HEK293T (cell line): ENCODE results near the gene GPR158.

Experiments used
- CTCF ChIA-PET: fragments of 350-600 bp; formaldehyde crosslinking; extraction: SDS; loops from one replicate; lab custom pipeline; 2021; ENCODE audit warnings: antibody characterized with exemption, inconsistent platforms; lab: Yijun Ruan, JAX
- POLR2A ChIA-PET: fragments of 350-600 bp; formaldehyde crosslinking; extraction: SDS; loops from one replicate; lab custom pipeline; 2020; ENCODE audit warnings: antibody characterized with exemption, inconsistent platforms; lab: Yijun Ruan, JAX
- DNase-seq: peaks from one replicate; pipeline ENCODE4 v3.0.0; 2012; ENCODE audit warnings: mixed read lengths; ENCODE audit errors: extremely low spot score
- ARNT ChIP-seq: fragments of 450-650 bp; IDR thresholded peaks from 2 replicates; pipeline ENCODE4 v1.6.1; 2017; ENCODE audit warnings: mild to moderate bottlenecking
- BHLHE40 ChIP-seq: fragments of 450-650 bp; IDR thresholded peaks from 2 replicates; pipeline ENCODE4 v1.6.1; 2016; ENCODE audit warnings: mild to moderate bottlenecking, moderate library complexity, borderline replicate concordance
- CTBP1 ChIP-seq: fragments of 450-650 bp; IDR thresholded peaks from 2 replicates; pipeline ENCODE4 v1.6.1; 2016; ENCODE audit warnings: borderline replicate concordance
- ELF4 ChIP-seq: fragments of 450-650 bp; IDR thresholded peaks from 2 replicates; pipeline ENCODE4 v1.6.1; 2017; ENCODE audit warnings: antibody characterized with exemption
- FOXA1 ChIP-seq: fragments of 450-650 bp; IDR thresholded peaks from 2 replicates; pipeline ENCODE4 v1.6.1; 2016; ENCODE audit warnings: mild to moderate bottlenecking
- FOXK2 ChIP-seq: fragments of 450-650 bp; IDR thresholded peaks from 2 replicates; pipeline ENCODE4 v1.6.1; 2016; ENCODE audit warnings: mild to moderate bottlenecking
- FOXM1 ChIP-seq: fragments of 450-650 bp; IDR thresholded peaks from 2 replicates; pipeline ENCODE4 v1.6.1; 2017; ENCODE audit warnings: mild to moderate bottlenecking, borderline replicate concordance
- HDGF ChIP-seq: fragments of 450-650 bp; IDR thresholded peaks from 2 replicates; pipeline ENCODE4 v1.6.1; 2017; ENCODE audit warnings: antibody characterized with exemption, borderline replicate concordance
- L3MBTL2 ChIP-seq: fragments of 450-650 bp; conservative IDR thresholded peaks from 2 replicates; pipeline ENCODE4 v1.6.1; 2016; ENCODE audit warnings: mild to moderate bottlenecking
- LEF1 ChIP-seq: fragments of 450-650 bp; IDR thresholded peaks from 2 replicates; pipeline ENCODE4 v1.6.1; 2017; ENCODE audit warnings: mild to moderate bottlenecking, borderline replicate concordance
- NFRKB ChIP-seq: fragments of 450-650 bp; IDR thresholded peaks from 2 replicates; pipeline ENCODE4 v1.6.1; 2016; ENCODE audit warnings: mild to moderate bottlenecking, moderate library complexity
- SP1 ChIP-seq: fragments of 450-650 bp; IDR thresholded peaks from 2 replicates; pipeline ENCODE4 v1.6.1; 2017
- SUZ12 ChIP-seq: fragments of 450-650 bp; IDR thresholded peaks from 2 replicates; pipeline ENCODE4 v1.6.1; 2016; ENCODE audit warnings: mild to moderate bottlenecking
- TARDBP ChIP-seq: fragments of 450-650 bp; IDR thresholded peaks from 2 replicates; pipeline ENCODE4 v1.6.1; 2016
- ZNF384 ChIP-seq: fragments of 450-650 bp; IDR thresholded peaks from 2 replicates; pipeline ENCODE4 v1.6.1; 2016
- TF ChIP-seq, protein P1 (sequence below): fragments of 450-650 bp; IDR thresholded peaks from 2 replicates; pipeline ENCODE4 v1.6.1; 2016

The GPR158 gene

DNA sequence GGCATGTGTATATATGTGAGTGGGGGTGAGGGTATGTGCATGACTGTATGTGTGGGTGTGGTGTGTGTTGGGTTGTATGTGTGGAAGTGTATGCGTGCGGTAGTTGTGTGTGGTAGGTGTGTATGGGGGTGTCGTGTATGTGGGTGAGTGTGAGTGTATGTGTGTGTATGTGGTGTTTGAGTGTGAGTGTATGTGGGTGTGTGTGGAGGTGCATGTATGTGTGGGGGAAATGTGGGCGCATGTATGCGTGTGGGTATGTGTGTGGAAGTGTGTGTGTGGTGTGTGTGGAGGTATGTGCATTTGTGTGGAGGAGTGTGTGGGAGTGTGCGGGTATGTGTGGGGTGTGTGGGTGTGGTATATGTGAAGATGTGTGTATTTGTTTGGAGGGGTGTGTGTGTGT is 269.5 kb downstream of the GPR158 start:
- ChIA-PET CTCF (interaction anchor here (0.6 kb wide), 1 partner anchor 64 kb away, joined by 4 read pairs; no protein-coding TSS in a partner anchor), POLR2A (no interaction called here)
- DNase-seq, result no peak
- TF ChIP-seq HDGF (no peak), ZNF384 (no peak), LEF1 (no peak), SUZ12 (no peak), NFRKB (no peak), FOXM1 (no peak)

DNA sequence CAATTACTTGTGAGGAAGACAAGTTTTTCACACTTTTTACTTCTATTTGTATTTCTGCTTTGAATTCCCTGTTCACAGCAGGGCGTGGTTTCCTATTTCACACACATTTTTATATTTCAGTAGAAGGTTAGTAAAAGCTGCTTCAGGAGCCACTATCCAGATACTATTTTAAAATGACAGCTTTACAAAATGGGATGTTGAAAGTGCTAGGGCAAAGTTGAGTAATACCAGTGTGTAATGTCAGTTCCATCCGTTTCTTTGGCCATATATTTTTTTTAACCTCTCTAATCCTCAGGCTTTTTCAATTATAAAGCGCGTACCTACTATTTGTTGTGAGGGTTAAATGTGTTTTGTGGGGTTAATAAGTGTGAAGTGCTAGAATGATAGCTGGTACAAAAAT is 276.6 kb downstream of the GPR158 start:
- TF ChIP-seq NFRKB (no peak), SUZ12 (no peak), FOXK2 (no peak), L3MBTL2 (no peak)
- DNase-seq, result no peak
- CTCF ChIA-PET, result interaction anchor here (0.7 kb wide), 1 partner anchor 1896 kb away, joined by 4 read pairs; no protein-coding TSS in a partner anchor
- POLR2A ChIA-PET, result no interaction called here

DNA sequence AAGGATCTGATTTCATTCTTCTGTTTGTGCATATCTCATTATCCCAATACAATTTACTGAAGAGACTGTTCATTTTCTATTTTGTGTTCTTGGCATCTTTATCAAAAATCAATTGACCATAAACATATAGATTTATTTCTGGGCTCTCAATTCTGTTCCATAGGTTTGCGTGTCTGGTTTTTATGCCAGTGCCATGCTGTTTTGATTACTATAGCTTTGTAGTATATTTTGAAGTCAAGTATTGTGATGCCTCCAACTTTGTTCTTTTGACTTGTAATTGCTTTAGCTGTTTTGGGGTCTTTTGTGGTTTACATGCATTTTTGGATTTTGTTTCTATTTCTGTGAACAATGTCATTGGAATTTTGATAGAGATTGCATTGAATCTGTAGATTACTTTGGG is 278.8 kb downstream of the GPR158 start:
- no peak for DNase-seq
- ChIA-PET POLR2A (no interaction called here), CTCF (no interaction called here)
- TF ChIP-seq FOXM1, result no peak
- TF ChIP-seq L3MBTL2, result no peak
- no peak for TF ChIP-seq SUZ12
- TF ChIP-seq SP1, result no peak
- no peak for TF ChIP-seq FOXA1
- no peak for TF ChIP-seq TARDBP
- no peak for TF ChIP-seq FOXK2
- TF ChIP-seq ARNT, result no peak
- TF ChIP-seq NFRKB, result no peak
- TF ChIP-seq CTBP1, result no peak
- no peak for TF ChIP-seq HDGF
- TF ChIP-seq, protein P1, sequence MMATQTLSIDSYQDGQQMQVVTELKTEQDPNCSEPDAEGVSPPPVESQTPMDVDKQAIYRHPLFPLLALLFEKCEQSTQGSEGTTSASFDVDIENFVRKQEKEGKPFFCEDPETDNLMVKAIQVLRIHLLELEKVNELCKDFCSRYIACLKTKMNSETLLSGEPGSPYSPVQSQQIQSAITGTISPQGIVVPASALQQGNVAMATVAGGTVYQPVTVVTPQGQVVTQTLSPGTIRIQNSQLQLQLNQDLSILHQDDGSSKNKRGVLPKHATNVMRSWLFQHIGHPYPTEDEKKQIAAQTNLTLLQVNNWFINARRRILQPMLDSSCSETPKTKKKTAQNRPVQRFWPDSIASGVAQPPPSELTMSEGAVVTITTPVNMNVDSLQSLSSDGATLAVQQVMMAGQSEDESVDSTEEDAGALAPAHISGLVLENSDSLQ, result no peak
- TF ChIP-seq ELF4, result no peak
- no peak for TF ChIP-seq ZNF384
- no peak for TF ChIP-seq LEF1
- TF ChIP-seq BHLHE40, result no peak

DNA sequence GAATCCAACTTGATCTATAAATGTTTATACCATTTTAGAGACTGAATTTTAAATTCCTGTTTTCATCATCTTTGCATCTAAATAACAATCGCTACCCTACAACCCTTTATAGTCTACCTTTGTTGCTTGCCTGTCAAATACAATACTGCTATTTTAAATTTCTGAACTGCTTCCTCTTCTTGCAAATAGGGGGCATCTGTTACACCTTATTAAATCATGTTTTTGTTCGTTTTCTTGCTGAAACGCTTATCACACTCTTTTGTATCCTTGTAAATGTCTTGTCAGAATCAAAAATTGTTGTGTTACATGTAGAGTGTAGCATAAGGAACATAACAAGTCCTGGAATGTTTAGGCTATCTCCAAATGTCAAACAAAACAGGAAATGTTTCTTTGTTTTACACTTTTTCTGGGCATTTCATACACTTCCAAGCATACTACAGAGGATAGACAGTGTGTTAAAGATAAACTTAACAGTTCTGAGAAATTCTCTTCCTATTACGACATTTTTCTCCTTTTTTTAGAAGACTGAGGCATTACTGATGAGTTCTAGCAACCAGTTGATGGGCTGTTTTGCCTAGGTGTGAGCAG is 281.3 kb downstream of the GPR158 start:
- TF ChIP-seq ELF4 (no peak), ZNF384 (no peak), FOXM1 (no peak), FOXK2 (no peak), SP1 (no peak), HDGF (no peak), L3MBTL2 (no peak), LEF1 (no peak), ARNT (no peak), FOXA1 (no peak), NFRKB (no peak), TARDBP (no peak), CTBP1 (no peak), BHLHE40 (no peak), SUZ12 (no peak)
- TF ChIP-seq, protein P1, result no peak
- ChIA-PET POLR2A (no interaction called here), CTCF (no interaction called here)
- DNase-seq, result no peak

DNA sequence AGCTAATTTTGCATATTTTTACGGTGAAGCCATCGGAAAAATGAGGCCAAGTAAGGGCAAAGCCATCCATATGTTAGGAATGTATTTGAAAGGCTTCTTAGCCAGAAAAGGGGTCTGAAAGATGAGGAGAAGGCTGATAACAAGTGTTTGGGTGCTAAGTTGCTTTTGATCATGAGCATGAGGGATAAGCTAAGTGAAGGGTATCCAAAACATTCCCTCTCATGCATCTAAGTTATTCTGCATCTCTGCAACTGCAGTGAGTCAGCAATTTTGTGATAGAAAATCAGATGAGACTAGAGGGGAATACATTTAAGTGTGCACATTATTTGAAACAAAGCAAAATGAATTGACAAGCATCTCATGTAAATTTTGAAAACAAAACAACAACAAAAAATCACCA is 282.8 kb downstream of the GPR158 start:
- ChIA-PET POLR2A (no interaction called here), CTCF (no interaction called here)
- no peak for TF ChIP-seq HDGF
- no peak for TF ChIP-seq ARNT
- DNase-seq, result no peak

DNA sequence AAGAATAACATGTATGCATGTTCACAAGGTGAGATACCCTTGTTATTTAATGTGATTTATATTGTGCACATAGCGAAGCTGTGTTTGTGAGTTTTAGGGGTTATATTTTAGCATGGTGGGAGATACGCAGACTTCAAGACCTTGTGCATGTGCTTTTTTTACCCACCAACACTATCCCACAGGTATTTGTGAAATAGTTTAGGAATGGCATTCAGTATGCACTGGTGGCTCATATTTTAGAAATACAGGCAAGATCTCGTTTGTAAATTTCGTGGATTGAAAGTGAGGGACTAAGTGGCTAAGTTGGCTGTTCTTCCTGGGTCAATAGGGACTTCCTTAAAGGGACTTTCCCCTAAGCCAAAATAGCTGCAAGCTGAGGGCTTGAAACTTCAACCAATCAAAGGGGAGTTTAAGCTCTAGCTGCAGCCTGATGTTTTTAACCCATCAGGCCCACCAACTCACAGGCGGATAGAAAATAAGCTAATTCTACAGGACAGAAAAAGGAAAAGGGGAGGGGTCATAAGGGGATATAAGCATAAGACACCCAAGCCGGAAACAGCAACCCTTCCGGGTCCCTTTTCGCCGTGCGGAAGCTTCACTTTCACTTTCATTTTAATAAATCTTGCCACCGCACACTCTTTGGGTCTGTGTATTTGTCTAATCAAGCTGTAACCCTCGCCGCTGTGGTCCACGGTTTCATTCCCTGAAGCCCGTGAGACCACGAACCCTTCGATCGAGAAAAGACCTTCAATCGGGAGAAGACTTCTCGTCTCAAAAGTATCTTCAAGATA is 291.0 kb downstream of the GPR158 start:
- ChIA-PET CTCF (no interaction called here), POLR2A (no interaction called here)
- no peak for DNase-seq
- TF ChIP-seq FOXM1, result no peak
- no peak for TF ChIP-seq BHLHE40
- TF ChIP-seq, protein P1, result no peak
- no peak for TF ChIP-seq TARDBP
- TF ChIP-seq SUZ12, result no peak
- no peak for TF ChIP-seq CTBP1
- TF ChIP-seq ARNT, result no peak

DNA sequence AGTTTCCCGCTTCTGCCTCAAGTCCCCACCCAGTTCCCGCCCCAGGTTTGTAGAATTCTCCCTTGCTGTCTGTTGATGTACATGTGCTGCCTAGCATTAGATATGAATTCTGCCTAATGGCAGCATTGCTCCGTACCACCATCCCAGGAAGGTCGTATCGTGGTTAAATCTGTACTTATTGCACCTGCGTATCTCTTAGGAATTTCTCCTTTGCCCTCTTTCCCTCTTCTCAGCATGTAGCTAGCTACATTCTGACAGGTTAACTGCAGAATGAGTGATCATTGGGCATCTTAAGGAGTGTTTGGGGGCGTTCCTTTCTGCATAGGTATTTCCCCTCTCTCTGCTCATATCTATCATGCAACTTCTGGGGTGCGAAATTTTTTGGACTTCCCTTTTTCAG is 293.1 kb downstream of the GPR158 start:
- ChIA-PET POLR2A (no interaction called here), CTCF (no interaction called here)
- TF ChIP-seq BHLHE40 (no peak), SUZ12 (no peak), NFRKB (no peak), LEF1 (no peak), SP1 (no peak), CTBP1 (no peak), FOXM1 (no peak), HDGF (no peak), ARNT (no peak), L3MBTL2 (no peak), TARDBP (no peak), FOXA1 (no peak), FOXK2 (no peak), ELF4 (no peak)
- TF ChIP-seq, protein P1, result no peak
- DNase-seq, result no peak
